ENCODE results near the gene NPC1L1. TPM values are rescaled to one million over a fixed set of nuclear protein-coding genes. Genes with fewer than 3 reads are reported as not detected.

Gene NPC1L1
- total and polyA plus RNA-seq, 2 of the 4 experiments (the other 2 are of a cell fraction), result 0.07 TPM; not detected in 1

GRCh38 chr7:44541876-44542610 lies 913 bp upstream of the NPC1L1 start (continued):
- no peak for TF ChIP-seq MAZ (IDR thresholded peaks at IDR 0.05; ENCODE audit: borderline replicate concordance, low read depth, low read length)
- TF ChIP-seq RFX5 (IDR thresholded peaks at IDR 0.05; ENCODE audit: low read depth, low read length), result no peak
- no peak for TF ChIP-seq POLR2A (IDR thresholded peaks at IDR 0.05; ENCODE audit: low read depth, low read length)
- TF ChIP-seq RCOR1 (IDR thresholded peaks at IDR 0.05; ENCODE audit: insufficient replicate concordance, low read length), result no peak
- TF ChIP-seq FOS (IDR thresholded peaks at IDR 0.05; ENCODE audit: low read depth, low read length), result no peak
- no peak for TF ChIP-seq SMC3 (IDR thresholded peaks at IDR 0.05; ENCODE audit: low read depth, low read length)
- no peak for TF ChIP-seq CEBPB (IDR thresholded peaks at IDR 0.05; ENCODE audit: low read depth, low read length)
- no peak for TF ChIP-seq MAFK (IDR thresholded peaks at IDR 0.05; ENCODE audit: low read depth, low read length)
